GM12878 (cell line): ENCODE measurements around the gene CSNK1A1.

Experiments used
- CTCF ChIP-seq, 3 experiments: IDR thresholded peaks in 2 of 3; conservative IDR thresholded peaks in 1 of 3; 2 replicates each; pipeline ENCODE4 v1.5.1; 2011; ENCODE audit warnings: low read depth in 3 of 3, low read length in 3 of 3, mild to moderate bottlenecking in 3 of 3, control low read depth in 2 of 3, moderate library complexity in 2 of 3, inconsistent platforms in 1 of 3, mixed read lengths in 1 of 3; ENCODE audit not compliant: control insufficient read depth in 2 of 3, insufficient read depth in 1 of 3; ENCODE audit errors: extremely low read depth in 1 of 3
- CUX1 ChIP-seq: IDR thresholded peaks from 2 replicates; pipeline ENCODE4 v1.6.1; 2012; ENCODE audit warnings: improper control_type of control experiment, low read depth, low read length; ENCODE audit not compliant: insufficient replicate concordance
- KAT2A ChIP-seq: conservative IDR thresholded peaks from 2 replicates; pipeline ENCODE4 v1.6.1; 2011; ENCODE audit warnings: low read depth, low read length; ENCODE audit not compliant: control insufficient read depth
- MTA3 ChIP-seq: IDR thresholded peaks from 2 replicates; pipeline ENCODE4 v1.6.1; 2012; ENCODE audit warnings: low read length, inconsistent platforms, borderline replicate concordance
- NFIC ChIP-seq: IDR thresholded peaks from 2 replicates; pipeline ENCODE4 v1.6.1; 2012; ENCODE audit warnings: low read depth, mild to moderate bottlenecking, inconsistent platforms, low read length, moderate library complexity
- POLR2A ChIP-seq: IDR thresholded peaks from 2 replicates; pipeline ENCODE4 v1.6.1; 2011; ENCODE audit warnings: low read depth, mild to moderate bottlenecking, low read length
- POLR2AphosphoS5 ChIP-seq: IDR thresholded peaks from 2 replicates; pipeline ENCODE4 v1.6.1; 2011; ENCODE audit warnings: mild to moderate bottlenecking, low read length, inconsistent platforms
- SIX5 ChIP-seq: IDR thresholded peaks from 2 replicates; pipeline ENCODE4 v1.6.1; 2011; ENCODE audit warnings: mild to moderate bottlenecking, low read depth, low read length, moderate library complexity; ENCODE audit not compliant: severe bottlenecking
- SPI1 ChIP-seq: IDR thresholded peaks from 2 replicates; pipeline ENCODE4 v1.6.1; 2011; ENCODE audit warnings: low read depth, mild to moderate bottlenecking, low read length, moderate library complexity, borderline replicate concordance; ENCODE audit not compliant: insufficient read depth
- SREBF2 ChIP-seq: IDR thresholded peaks from 2 replicates; pipeline ENCODE4 v1.6.1; 2012; ENCODE audit warnings: mild to moderate bottlenecking, low read length
- TBL1XR1 ChIP-seq: IDR thresholded peaks from 2 replicates; pipeline ENCODE4 v1.6.1; 2012; ENCODE audit warnings: low read depth, low read length, improper control_type of control experiment
- USF2 ChIP-seq: IDR thresholded peaks from 2 replicates; pipeline ENCODE4 v1.6.1; 2011; ENCODE audit warnings: low read depth, low read length, improper control_type of control experiment, borderline replicate concordance
- ZBTB33 ChIP-seq: fragments of 450-650 bp; IDR thresholded peaks from 2 replicates; pipeline ENCODE4 v1.6.1; 2017; ENCODE audit warnings: mild to moderate bottlenecking
- ZNF217 ChIP-seq: fragments of 450-650 bp; IDR thresholded peaks from 2 replicates; pipeline ENCODE4 v1.6.1; 2017; ENCODE audit warnings: antibody characterized with exemption, mild to moderate bottlenecking

- TF ChIP-seq KAT2A = no peak
- no peak for TF ChIP-seq CUX1
- TF ChIP-seq CTCF (IDR thresholded peaks at IDR 0.05 in 2 of 3, conservative IDR thresholded peaks at IDR 0.05 in 1 of 3; ENCODE audit: control insufficient read depth in 2 of 3, extremely low read depth in 1 of 3, insufficient read depth in 1 of 3, low read depth in 3 of 3, low read length in 3 of 3) = no peak
- TF ChIP-seq SPI1 = no peak
- no peak for TF ChIP-seq TBL1XR1
- TF ChIP-seq POLR2A = no peak
- no peak for TF ChIP-seq NFIC
- no peak for TF ChIP-seq SREBF2
- TF ChIP-seq POLR2AphosphoS5 = no peak
- TF ChIP-seq MTA3 = no peak
- no peak for TF ChIP-seq USF2
- no peak for TF ChIP-seq ZBTB33
- TF ChIP-seq ZNF217 = no peak
- no peak for TF ChIP-seq SIX5
Measured at GRCh38 chr5:149481485-149481884, 69.8 kb downstream of the CSNK1A1 start.
